NCI-H2196 (cell line): ENCODE measurements around the gene AMFR.

Source experiments
- DNase-seq: peaks from one replicate; lab custom pipeline; 2025; ENCODE audit not compliant: unreplicated experiment; lab: John Stamatoyannopoulos, UW

The AMFR gene

DNA sequence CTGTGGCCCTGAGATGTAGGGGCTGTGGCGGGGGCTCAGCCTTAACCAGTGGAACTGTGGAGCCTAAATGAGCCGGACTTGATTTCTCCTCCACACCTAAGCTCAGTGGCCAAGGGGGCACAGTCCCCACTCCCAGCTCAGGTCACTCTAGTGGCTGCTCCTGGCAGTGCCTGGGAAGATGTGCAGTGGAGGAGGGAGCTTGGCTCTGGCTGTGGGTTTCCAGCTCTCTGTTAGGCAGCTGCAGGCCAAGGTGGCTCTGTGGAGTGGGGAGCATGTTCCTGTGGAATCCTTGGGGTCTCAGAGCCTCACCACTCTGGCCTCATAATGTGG lies 76.3 kb downstream of the AMFR start:
- DNase-seq = no peak

DNA sequence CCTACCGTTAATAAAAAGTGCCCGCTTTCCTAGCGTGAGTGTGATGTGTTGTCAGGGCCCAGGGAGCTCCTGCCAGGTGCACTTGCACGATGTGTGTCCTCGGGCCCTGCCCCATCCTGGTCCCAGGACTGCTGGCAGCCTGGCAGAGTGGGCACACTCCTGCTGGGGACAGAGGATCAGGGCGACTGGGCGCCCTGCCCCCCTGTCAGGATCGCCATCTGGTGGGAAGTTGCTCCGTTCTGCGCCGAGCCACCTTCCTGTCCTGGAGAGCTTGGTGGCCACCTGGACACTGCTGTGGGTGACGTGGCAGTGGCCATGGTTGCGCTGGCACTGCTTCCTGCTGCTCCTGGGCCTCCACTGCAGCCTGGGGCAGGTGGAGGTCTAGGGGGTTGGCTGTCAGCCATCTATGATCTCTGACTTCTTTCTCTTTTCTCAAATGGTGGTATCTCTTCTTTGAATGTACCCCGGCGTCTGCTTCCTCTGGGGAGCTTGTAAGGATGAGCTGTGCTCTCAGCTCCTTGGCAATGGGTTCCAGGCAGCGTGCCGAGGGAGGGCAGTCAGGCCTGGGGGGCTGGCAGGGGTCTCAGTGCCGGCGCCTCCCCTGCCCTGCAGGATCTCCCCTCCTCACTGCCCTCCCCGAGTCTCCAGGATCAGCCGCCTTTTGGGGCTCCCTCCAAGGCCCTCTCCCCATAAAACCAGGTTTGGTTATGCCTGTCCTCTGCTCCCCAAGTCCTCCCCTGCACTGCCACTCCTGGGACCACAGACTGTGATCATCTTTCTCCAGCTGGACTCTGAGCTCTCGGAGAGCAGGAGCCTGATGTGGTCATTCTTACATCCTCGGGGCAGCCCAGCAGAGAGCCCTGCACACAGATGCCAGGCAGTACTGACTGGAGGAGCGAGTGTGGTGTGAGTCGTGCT lies 76.9 kb downstream of the AMFR start:
- no peak for DNase-seq

- DNase-seq = no peak
These were observed 77.7 kb downstream of the AMFR start for GRCh38 chr16:56347670-56348069.

DNA sequence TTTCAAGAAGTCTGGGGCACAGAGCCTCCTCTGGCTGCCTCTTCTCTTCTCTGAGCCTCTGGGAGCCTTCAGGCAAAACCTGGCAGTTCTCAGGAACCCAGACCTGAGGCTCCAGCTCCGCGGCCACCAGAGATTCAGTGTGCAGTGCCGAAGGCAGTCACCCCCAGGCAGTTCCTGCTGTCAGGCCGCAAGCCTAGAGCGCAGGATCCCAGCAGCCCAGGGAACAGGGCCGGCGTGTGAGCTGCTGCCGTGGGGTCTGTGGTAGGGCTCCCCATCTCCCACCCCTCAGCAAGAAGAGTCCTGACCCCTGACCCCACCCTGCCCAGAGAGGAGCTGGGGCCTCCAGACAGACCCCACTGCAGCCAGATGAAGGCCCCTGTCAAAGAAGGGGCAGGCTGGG lies 78.2 kb downstream of the AMFR start:
- DNase-seq = no peak

DNA sequence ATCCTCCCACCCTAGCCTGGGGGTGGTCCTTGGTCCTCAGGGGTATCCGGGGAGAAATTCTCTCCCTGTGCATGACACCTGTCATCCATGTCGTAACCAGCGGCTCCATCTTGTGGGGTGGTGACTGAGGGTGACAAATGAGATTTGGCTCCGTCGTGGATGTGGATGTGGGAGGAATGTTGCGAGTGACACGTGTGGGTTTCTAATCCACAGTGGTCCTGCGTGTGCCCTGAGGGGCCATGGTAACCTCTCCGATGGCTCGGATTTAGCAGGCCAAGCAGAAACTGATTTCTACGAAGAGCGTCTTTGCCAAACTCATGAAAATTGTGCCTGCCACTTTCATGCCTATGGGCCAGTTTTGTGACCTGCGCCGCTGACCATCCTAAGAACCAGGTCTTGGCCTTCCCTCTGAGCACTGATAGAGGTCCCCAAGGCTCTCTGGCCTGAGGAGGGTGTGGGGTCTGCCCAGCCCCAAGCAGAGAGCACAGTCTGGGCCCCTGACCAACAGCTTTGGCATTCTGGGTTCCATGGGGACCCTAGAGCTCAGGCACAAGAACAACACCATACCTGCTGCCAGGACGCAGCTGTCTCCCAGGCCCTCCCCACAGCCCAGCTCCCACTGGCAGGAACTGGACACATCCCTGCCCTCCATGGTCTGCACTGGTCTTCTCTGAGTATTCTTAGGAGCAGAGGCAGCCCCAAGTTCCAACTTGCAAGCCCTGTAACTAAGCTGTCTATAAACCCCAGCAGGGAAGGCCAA lies 79.0 kb downstream of the AMFR start:
- DNase-seq = no peak

GRCh38 chr16:56345406-56346050 lies 79.8 kb downstream of the AMFR start:
- DNase-seq = no peak

DNA sequence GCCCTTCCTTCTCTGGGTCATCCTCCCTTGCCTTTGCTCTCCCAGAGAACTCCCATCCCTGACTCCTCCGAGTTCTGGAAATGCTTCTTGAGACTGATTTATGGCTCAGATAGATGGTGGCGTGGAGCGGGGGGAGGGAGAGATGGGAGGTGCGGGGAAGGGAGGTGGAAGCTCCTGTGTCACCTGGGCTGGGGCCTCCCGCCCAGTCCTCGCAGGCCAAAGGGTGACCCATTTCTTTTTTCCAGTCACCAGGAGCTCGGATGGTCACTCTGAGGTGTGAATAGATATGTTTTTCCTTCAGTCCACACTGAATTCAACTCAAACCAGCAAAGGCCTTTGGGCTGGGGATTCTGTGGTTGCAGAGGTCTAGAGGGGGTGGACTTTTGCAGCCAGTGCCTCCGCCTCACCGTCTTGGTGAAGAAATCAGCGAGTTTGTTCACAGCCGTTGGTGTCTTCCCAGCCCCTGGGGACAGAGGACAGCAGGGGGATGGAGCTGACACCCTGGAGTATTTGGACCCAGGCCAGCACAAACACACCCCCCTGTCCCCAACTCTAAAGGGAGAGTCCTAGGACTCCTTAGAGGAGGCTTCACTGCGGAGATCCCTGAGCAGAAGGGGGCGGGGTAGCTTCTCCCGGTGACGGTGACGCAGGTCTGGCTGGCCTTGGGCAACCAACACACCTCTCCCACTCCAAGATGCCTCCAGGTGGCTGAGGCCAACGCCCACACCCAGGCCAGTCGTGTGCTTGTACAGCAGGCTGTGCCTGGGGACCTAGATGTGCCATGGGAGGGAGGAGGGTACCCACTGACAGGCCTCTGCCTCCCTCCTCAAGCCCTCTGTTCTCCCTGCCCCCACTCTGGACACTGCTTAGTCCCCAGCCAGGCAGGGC lies 80.6 kb downstream of the AMFR start:
- no peak for DNase-seq

GRCh38 chr16:56343661-56344517 lies 81.5 kb downstream of the AMFR start:
- no peak for DNase-seq

GRCh38 chr16:56341656-56342399 lies 83.5 kb downstream of the AMFR start:
- DNase-seq = no peak

DNA sequence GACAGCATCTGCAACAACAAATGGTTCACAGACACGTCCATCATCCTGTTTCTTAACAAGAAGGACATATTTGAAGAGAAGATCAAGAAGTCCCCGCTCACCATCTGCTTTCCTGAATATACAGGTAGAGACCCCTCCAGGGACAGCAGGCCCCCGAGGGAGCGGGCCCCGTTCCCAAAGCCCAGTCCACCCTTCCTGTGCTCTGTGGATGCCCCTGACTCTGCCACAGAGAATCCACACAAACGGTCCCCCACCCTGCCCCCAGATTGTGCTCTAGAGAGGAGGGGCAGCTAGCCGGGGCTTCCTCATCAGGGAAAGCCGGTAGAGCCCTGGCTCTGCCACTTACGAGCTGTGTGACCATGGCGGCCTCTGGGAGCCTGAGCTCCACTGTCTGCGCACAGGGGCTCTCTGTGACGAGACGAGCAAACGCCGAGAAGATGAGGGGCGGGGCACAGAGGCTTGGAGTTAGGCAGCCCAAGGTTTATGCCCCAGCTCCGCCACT lies 84.4 kb downstream of the AMFR start:
- no peak for DNase-seq

- DNase-seq = no peak
These were observed 84.9 kb downstream of the AMFR start for GRCh38 chr16:56340416-56340815.

- no peak for DNase-seq
These were observed 85.7 kb downstream of the AMFR start for GRCh38 chr16:56339431-56340195.

DNA sequence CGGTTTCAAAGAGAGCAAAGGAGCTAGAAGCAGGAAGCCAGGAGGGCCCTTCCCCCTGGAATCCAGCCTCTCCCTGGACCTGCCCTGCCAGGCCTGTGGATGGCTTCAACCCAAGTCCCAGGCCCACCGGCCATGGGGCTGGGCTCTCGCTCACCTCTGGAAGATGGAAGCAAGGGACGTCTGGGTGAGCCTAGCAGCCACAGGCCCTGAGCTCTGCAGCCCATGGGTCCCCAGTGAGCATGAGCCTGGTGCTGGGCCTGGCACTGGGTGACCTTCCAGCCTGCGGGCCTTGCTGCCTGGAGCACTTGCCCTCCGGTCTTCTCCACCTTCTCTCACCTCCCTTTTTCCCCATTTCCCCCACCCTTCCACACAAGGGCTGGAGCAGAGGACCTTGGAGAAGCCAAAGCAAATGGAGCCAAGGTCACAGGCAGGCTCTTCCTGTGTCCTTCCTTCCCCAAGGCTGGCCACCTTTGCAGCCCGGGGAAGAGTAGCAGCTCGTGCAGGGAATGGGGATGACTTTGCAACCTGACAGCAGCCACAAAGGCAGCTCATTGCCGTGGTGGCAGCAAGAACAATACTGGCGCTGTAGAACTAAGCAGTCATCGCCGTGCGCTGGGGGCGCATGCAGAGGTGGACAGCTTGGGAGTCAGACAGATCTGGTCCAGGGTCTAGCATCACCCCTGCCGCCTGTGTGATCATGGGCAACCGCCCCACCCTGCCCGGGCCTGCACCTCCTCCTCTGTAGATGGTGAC lies 86.6 kb downstream of the AMFR start:
- no peak for DNase-seq

- DNase-seq = no peak
These were observed 87.5 kb downstream of the AMFR start for GRCh38 chr16:56337858-56338325.

DNA sequence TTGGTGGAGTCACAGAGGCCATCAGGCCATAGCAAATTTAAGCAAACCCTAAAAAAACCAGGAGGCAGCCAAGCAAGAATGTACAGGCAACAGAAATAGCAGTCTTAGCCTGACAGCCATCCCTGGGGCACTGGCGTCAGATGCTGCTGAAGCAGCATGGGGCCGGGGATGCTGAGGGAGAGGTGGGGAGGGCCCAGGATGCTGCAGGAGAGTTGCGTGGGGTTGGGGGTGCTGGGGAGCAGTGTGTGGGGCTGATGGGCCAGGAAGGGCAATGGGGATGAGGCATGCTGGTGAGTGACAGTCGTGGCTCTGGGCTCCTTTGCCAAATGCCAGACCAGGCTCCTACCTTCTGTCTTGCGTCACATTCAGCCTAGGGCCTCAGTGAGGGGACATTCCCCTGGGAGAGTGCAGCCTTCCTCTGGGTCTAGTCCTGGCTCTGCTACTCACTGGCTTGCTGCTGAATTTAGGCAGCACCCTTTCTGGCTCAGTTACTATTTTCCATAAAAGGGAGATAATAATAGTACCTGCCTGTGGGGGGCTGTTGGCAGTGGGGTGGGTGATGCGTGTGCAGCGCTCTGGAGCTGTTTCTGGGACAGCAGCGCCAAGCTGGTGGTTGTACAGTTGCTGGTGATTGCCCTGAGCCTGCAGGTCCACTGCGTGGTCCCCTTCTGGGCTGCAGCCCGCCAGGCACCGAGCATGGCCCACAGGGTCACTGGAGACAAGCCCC lies 88.1 kb downstream of the AMFR start:
- DNase-seq = no peak

DNA sequence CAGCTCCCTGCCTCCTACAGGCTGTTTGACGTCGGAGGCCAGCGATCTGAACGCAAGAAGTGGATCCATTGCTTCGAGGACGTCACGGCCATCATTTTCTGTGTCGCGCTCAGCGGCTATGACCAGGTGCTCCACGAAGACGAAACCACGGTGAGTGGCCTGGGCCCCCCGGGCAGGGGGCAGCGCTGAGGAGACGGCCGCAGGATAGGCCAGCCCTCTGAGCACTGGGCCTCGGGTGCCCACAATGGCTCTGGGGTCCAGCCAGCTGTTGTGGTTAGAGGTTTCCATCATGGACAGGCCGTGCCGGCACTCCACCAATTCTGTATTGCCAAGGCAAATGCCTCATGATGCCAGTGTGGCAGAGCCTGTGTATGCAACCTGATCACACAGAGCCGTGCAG lies 88.6 kb downstream of the AMFR start:
- DNase-seq = no peak
